Vagina (tissue), 2 donors: Measurements from ENCODE around the gene PXK.

ENCODE experiments used
- POLR2A ChIP-seq, 2 donors: fragments of 450-650 bp; IDR thresholded peaks; one replicate each; pipeline ENCODE4 v1.6.1; 2017; ENCODE audit warnings: antibody characterized with exemption in 2 of 2, mild to moderate bottlenecking in 2 of 2, moderate library complexity in 2 of 2
- POLR2AphosphoS5 ChIP-seq, 2 donors: sonication (generic); formaldehyde crosslinking; IDR thresholded peaks; one replicate each; pipeline ENCODE4 v1.9.0; 2017; ENCODE audit warnings: antibody characterized with exemption in 2 of 2, mild to moderate bottlenecking in 2 of 2, low read depth in 1 of 2; ENCODE audit not compliant: insufficient read depth in 1 of 2

- TF ChIP-seq POLR2A (IDR thresholded peaks at IDR 0.05) (no peak), POLR2AphosphoS5 (IDR thresholded peaks at IDR 0.05; ENCODE audit: insufficient read depth in 1 of 2, low read depth in 1 of 2) (no peak)
Measured at GRCh38 chr3:58288011-58288728, 44.5 kb upstream of the PXK start.
